Measurements from ENCODE around the gene CFAP99. TPM values are rescaled to one million over a fixed set of nuclear protein-coding genes. Genes with fewer than 3 reads are reported as not detected.

CFAP99 gene
- total RNA-seq: not detected in 2 replicates
- long read RNA-seq: 0 reads

- Mint-ChIP-seq H3K9me3 (no peaks in the 10 kb centered on the region), H3K27ac (ENCODE audit: unreplicated experiment) (peak within 1 kb of the TSS; percentile 32), H3K4me3 (peak within 1 kb of the TSS; percentile 75), H3K27me3 (ENCODE audit: low read depth) (peaks cover 85% of the 10 kb centered on the region), H3K36me3 (ENCODE audit: low read depth) (no peaks in the 10 kb centered on the region), H3K4me1 (peaks cover 6% of the 10 kb centered on the region)
- DNase-seq (ENCODE audit: low read depth, low spot score): peak; percentile 88
- TF ChIP-seq CTCF (conservative IDR thresholded peaks at IDR 0.05): peak; percentile 13
Measured at GRCh38 chr4:2418650-2419571, at the start of gene CFAP99. TSS of gene CFAP99 (plus strand) at chr4:2418955.

- no peak overlapping the region for H3K27ac Mint-ChIP-seq (ENCODE audit: unreplicated experiment)
- no peak overlapping the region for H3K4me3 Mint-ChIP-seq
- peaks cover 3% of the 10 kb centered on the region for H3K36me3 Mint-ChIP-seq (ENCODE audit: low read depth)
- no peaks in the 10 kb centered on the region for H3K4me1 Mint-ChIP-seq
- H3K27me3 Mint-ChIP-seq (ENCODE audit: low read depth): no peaks in the 10 kb centered on the region
- no peak for TF ChIP-seq CTCF (conservative IDR thresholded peaks at IDR 0.05)
- DNase-seq (ENCODE audit: low read depth, low spot score): no peak
- H3K9me3 Mint-ChIP-seq: peaks cover 3% of the 10 kb centered on the region
Measured at GRCh38 chr4:2370597-2371320, 48.0 kb upstream of the CFAP99 start.

GRCh38 chr4:2371765-2372487 is 46.8 kb upstream of the CFAP99 start:
- no peak overlapping the region for H3K4me3 Mint-ChIP-seq
- H3K27ac Mint-ChIP-seq (ENCODE audit: unreplicated experiment): no peak overlapping the region
- peaks cover 3% of the 10 kb centered on the region for H3K9me3 Mint-ChIP-seq
- peaks cover 3% of the 10 kb centered on the region for H3K36me3 Mint-ChIP-seq (ENCODE audit: low read depth)
- DNase-seq (ENCODE audit: low read depth, low spot score): no peak
- TF ChIP-seq CTCF (conservative IDR thresholded peaks at IDR 0.05): no peak
- H3K4me1 Mint-ChIP-seq: no peaks in the 10 kb centered on the region
- no peaks in the 10 kb centered on the region for H3K27me3 Mint-ChIP-seq (ENCODE audit: low read depth)

- H3K27me3 Mint-ChIP-seq (ENCODE audit: low read depth): no peaks in the 10 kb centered on the region
- no peak for TF ChIP-seq CTCF (conservative IDR thresholded peaks at IDR 0.05)
- H3K4me3 Mint-ChIP-seq: no peak overlapping the region
- peaks cover 3% of the 10 kb centered on the region for H3K36me3 Mint-ChIP-seq (ENCODE audit: low read depth)
- H3K27ac Mint-ChIP-seq (ENCODE audit: unreplicated experiment): no peak overlapping the region
- H3K9me3 Mint-ChIP-seq: peaks cover 3% of the 10 kb centered on the region
- H3K4me1 Mint-ChIP-seq: no peaks in the 10 kb centered on the region
- no peak for DNase-seq (ENCODE audit: low read depth, low spot score)
Measured at GRCh38 chr4:2372488-2373030, 46.2 kb upstream of the CFAP99 start.

- Mint-ChIP-seq H3K36me3 (ENCODE audit: low read depth) (peaks cover 3% of the 10 kb centered on the region), H3K27ac (ENCODE audit: unreplicated experiment) (no peak overlapping the region), H3K4me3 (no peak overlapping the region), H3K27me3 (ENCODE audit: low read depth) (no peaks in the 10 kb centered on the region), H3K9me3 (peaks cover 3% of the 10 kb centered on the region), H3K4me1 (no peaks in the 10 kb centered on the region)
- no peak for DNase-seq (ENCODE audit: low read depth, low spot score)
- no peak for TF ChIP-seq CTCF (conservative IDR thresholded peaks at IDR 0.05)
Measured at GRCh38 chr4:2373532-2373931, 45.2 kb upstream of the CFAP99 start.
